Esophagus squamous epithelium (tissue), 4 donors: ENCODE data around the gene DNAJB13.

Experiments used
- CTCF ChIP-seq, 6 experiments: fragments of 450-650 bp in 4 of 6; fragments of 200-600 bp in 2 of 6; sonication (generic) in 2 of 6; IDR thresholded peaks; one replicate each; pipeline ENCODE4 v1.5.1; 2016 to 2019; ENCODE audit warnings: antibody characterized with exemption in 6 of 6, mild to moderate bottlenecking in 4 of 6, moderate library complexity in 4 of 6
- POLR2A ChIP-seq, 4 donors: fragments of 450-650 bp; IDR thresholded peaks; one replicate each; pipeline ENCODE4 v1.6.1; 2017; ENCODE audit warnings: antibody characterized with exemption in 4 of 4, mild to moderate bottlenecking in 4 of 4, moderate library complexity in 3 of 4

GRCh38 chr11:74015919-74016684 is 65.3 kb downstream of the DNAJB13 start:
- no peak for TF ChIP-seq CTCF (IDR thresholded peaks at IDR 0.05)
- TF ChIP-seq POLR2A (IDR thresholded peaks at IDR 0.05) = no peak
